AG04450 (cell line): Measurements from ENCODE around the gene PROKR1. TPM values are rescaled to one million over a fixed set of nuclear protein-coding genes. Genes with fewer than 3 reads are reported as not detected.
"Not testable (repeated sequence)": the region's sequence is repeated elsewhere in the genome, so short reads cannot be mapped to it uniquely, and the experiment has no call there.

Experiments used
- CTCF ChIA-PET: fragments of 300-600, 350-600 bp; formaldehyde crosslinking; extraction: SDS; loops from one replicate; lab custom pipeline; 2022; ENCODE audit warnings: antibody characterized with exemption, inconsistent platforms; lab: Charles Lee
- POLR2A ChIA-PET: fragments of 350-600 bp; formaldehyde crosslinking; extraction: SDS; loops from one replicate; lab custom pipeline; 2021; ENCODE audit warnings: antibody characterized with exemption, inconsistent platforms; lab: Yijun Ruan, JAX
- DNase-seq: peaks from one replicate; pipeline ENCODE4 v3.0.0-alpha.2; 2011; ENCODE audit warnings: low read depth, low spot score
- H3K27ac ChIP-seq: one replicate; pipeline ENCODE4 v1.5.1; 2012; ENCODE audit warnings: low read depth, low read length, control low read depth
- H3K27me3 ChIP-seq: one replicate; pipeline ENCODE4 v1.6.0; 2012; ENCODE audit warnings: low read length; ENCODE audit not compliant: control insufficient read depth, insufficient read depth
- H3K4me3 ChIP-seq: 2 replicates; pipeline ENCODE4 v1.5.1; 2011; ENCODE audit warnings: mild to moderate bottlenecking, low read depth, low read length, control low read depth
- H3K9me3 ChIP-seq: 2 replicates; pipeline ENCODE4 v1.5.1; 2012; ENCODE audit warnings: low read length; ENCODE audit not compliant: control insufficient read depth, insufficient read depth
- CTCF ChIP-seq: IDR thresholded peaks from 2 replicates; pipeline ENCODE4 v1.5.1; 2011; ENCODE audit warnings: low read depth, low read length, control low read depth, inconsistent platforms
- polyA minus RNA-seq: library from RNA; depleted of rRNA, polyadenylated mRNA; stranded (reverse); fragments of >200 nt; gene quantifications from 2 replicates; pipeline ENCODE4 v1.2.3, GENCODE V29; 2011; rRNA and poly(A)+ RNA removed
- polyA plus RNA-seq: library from polyadenylated mRNA; depleted of rRNA; stranded (reverse); fragments of >200 nt; gene quantifications from 2 replicates; pipeline ENCODE4 v1.2.3, GENCODE V29; 2011; rRNA removed

The PROKR1 gene
- polyA plus RNA-seq (not detected in 2 replicates), polyA minus RNA-seq (not detected in 2 replicates)

GRCh38 chr2:68643011-68643873 lies at the start of gene PROKR1:
Gene PROKR1, plus strand, starts transcription at chr2:68643579. Its CDS starts 2,243 bp downstream, at chr2:68645822.
- H3K27me3 ChIP-seq: peaks cover 64% of the 10 kb centered on the region
- TF ChIP-seq CTCF: no peak
- H3K9me3 ChIP-seq: no peaks in the 10 kb centered on the region; the same call in none of the 2 replicates
- H3K27ac ChIP-seq: no peak within 1 kb of the TSS
- peak within 1 kb of the TSS; percentile 45 for H3K4me3 ChIP-seq
- ChIA-PET CTCF (interaction anchor here (1.5 kb wide), 1 partner anchor 48 kb away, joined by 4 read pairs; no protein-coding TSS in a partner anchor), POLR2A (interaction anchor here (0.5 kb wide), 1 partner anchor 216 kb away, joined by 3 read pairs; no protein-coding TSS in a partner anchor)
- DNase-seq: no peak

GRCh38 chr2:68594041-68594440 lies 49.3 kb upstream of the PROKR1 start:
- H3K27me3 ChIP-seq: peaks cover 6% of the 10 kb centered on the region
- no peak for TF ChIP-seq CTCF
- no peaks in the 10 kb centered on the region for H3K9me3 ChIP-seq
- ChIA-PET CTCF (interaction anchor here (0.6 to 6.4 kb wide), 10 partner anchors 10 to 332 kb away, joined by 3 to 109 read pairs (median 8); partner anchors contain the start of genes APLF and FBXO48), POLR2A (no interaction called here)
- H3K27ac ChIP-seq: no peak overlapping the region
- no peak for DNase-seq
- no peak overlapping the region for H3K4me3 ChIP-seq

- POLR2A ChIA-PET: interaction anchor here (0.7 kb wide), 1 partner anchor 258 kb away, joined by 3 read pairs; no protein-coding TSS in a partner anchor
- Histone ChIP-seq H3K27ac (no peak overlapping the region), H3K27me3 (peaks cover 6% of the 10 kb centered on the region), H3K9me3 (no peaks in the 10 kb centered on the region), H3K4me3 (no peak overlapping the region)
- CTCF ChIA-PET: interaction anchor here (0.5 to 6.4 kb wide), 44 partner anchors 8 to 506 kb away, joined by 3 to 109 read pairs (median 4); partner anchors contain the start of genes APLF, BMP10, FBXO48 and PROKR1
- TF ChIP-seq CTCF: peak; percentile 92
- DNase-seq: peak; percentile 3
Observed at GRCh38 chr2:68594674-68595492, 48.5 kb upstream of the PROKR1 start.

GRCh38 chr2:68595493-68595785 lies 47.9 kb upstream of the PROKR1 start:
- ChIA-PET CTCF (interaction anchor here (0.5 to 6.4 kb wide), 42 partner anchors 8 to 506 kb away, joined by 3 to 109 read pairs (median 5); partner anchors contain the start of genes APLF, BMP10, FBXO48 and PROKR1), POLR2A (interaction anchor here (0.7 kb wide), 1 partner anchor 258 kb away, joined by 3 read pairs; no protein-coding TSS in a partner anchor)
- H3K9me3 ChIP-seq, H3K27me3 ChIP-seq, DNase-seq, H3K27ac ChIP-seq, H3K4me3 ChIP-seq: not testable (repeated sequence)

GRCh38 chr2:68600495-68600894 lies 42.9 kb upstream of the PROKR1 start:
- H3K27me3 ChIP-seq, H3K27ac ChIP-seq, CTCF ChIA-PET, POLR2A ChIA-PET, H3K4me3 ChIP-seq, H3K9me3 ChIP-seq, DNase-seq: not testable (repeated sequence)
